ENCODE data around the gene FAM161B.

FAM161B gene

GRCh38 chr14:73888971-73889370 is 60.9 kb downstream of the FAM161B start:
- no peaks in the 10 kb centered on the region for H3K36me3 ChIP-seq (ENCODE audit: insufficient read depth)
- peaks cover 66% of the 10 kb centered on the region for H3K79me2 ChIP-seq (ENCODE audit: insufficient read depth, low read depth)
- peaks cover 11% of the 10 kb centered on the region for H3K4me1 ChIP-seq (ENCODE audit: low read depth, poor library complexity, severe bottlenecking)
- H3K4me3 ChIP-seq (IDR thresholded peaks at IDR 0.05; ENCODE audit: insufficient read depth, low read depth, low read length) = no peak overlapping the region
- no peak for TF ChIP-seq CTCF (conservative IDR thresholded peaks at IDR 0.05; ENCODE audit: low read depth, low read length)
- no peaks in the 10 kb centered on the region for H4K20me1 ChIP-seq (ENCODE audit: insufficient read depth)
- H3K27me3 ChIP-seq (ENCODE audit: insufficient read depth, low read depth) = no peaks in the 10 kb centered on the region
- H2AFZ ChIP-seq (ENCODE audit: low read depth) = no peak overlapping the region
- no peak overlapping the region for H3K4me2 ChIP-seq
- no peak overlapping the region for H3K9ac ChIP-seq
- no peak overlapping the region for H3K27ac ChIP-seq

DNA sequence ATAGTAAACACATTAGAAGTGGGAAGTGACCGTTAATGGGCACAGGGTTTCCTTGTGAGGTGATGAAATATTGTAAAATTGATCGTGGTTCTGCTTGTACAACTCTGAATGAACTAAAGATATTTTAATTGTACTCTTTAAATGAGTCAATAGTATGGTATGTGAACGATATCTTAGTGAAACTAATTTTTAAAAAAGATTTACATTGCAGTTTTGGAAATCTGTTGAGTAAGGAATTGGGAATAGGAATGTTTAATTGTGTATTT is 61.5 kb downstream of the FAM161B start:
- Histone ChIP-seq H3K4me2 (peak overlapping the region; percentile 52; the same call in 1 of the 2 replicates), H4K20me1 (ENCODE audit: insufficient read depth) (no peaks in the 10 kb centered on the region), H3K27me3 (ENCODE audit: insufficient read depth, low read depth) (no peaks in the 10 kb centered on the region), H3K27ac (no peak overlapping the region), H2AFZ (ENCODE audit: low read depth) (no peak overlapping the region), H3K4me1 (ENCODE audit: low read depth, poor library complexity, severe bottlenecking) (peaks cover 11% of the 10 kb centered on the region), H3K36me3 (ENCODE audit: insufficient read depth) (no peaks in the 10 kb centered on the region), H3K4me3 (IDR thresholded peaks at IDR 0.05; ENCODE audit: insufficient read depth, low read depth, low read length) (no peak overlapping the region), H3K79me2 (ENCODE audit: insufficient read depth, low read depth) (peaks cover 63% of the 10 kb centered on the region), H3K9ac (no peak overlapping the region)
- no peak for TF ChIP-seq CTCF (conservative IDR thresholded peaks at IDR 0.05; ENCODE audit: low read depth, low read length)

DNA sequence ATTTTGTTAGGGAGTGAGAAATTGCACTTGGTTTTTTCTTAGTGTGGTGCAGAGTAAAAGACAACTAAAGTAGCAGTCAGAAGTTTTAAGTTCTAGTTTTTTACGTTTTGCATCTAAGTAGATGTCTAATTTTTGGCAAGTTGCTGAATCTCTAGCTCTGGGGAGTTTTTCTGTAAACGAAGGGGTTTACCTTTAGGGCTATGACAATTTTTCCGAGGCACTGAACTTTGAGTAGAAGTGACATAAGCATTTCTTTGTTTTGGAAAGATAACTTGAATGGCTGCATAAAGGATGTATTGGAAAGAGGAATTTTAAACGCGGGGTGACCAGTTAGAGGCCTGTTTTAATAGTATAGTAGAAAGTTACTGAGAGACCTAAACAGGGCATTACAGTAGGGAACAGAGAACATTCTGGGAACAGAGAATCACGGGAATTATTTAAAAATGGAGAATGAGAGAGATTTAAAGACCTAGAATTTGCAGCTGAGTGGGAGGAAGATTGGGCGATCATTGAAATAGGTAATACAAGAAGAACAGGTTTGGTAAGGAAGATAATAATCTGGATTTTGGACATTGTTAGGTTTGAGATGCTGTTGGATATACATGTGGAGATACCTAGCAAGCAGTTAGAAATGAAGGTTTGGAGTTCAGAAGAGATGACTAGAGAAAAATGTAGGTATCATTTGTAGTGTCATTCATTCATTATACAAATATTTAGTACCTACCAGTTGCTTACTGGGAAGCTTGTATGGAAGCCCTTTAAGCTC is 62.0 kb downstream of the FAM161B start:
- H2AFZ ChIP-seq (ENCODE audit: low read depth) = no peak overlapping the region
- H3K27ac ChIP-seq = no peak overlapping the region
- peak overlapping the region; percentile 74; the same call in 1 of the 2 replicates for H3K9ac ChIP-seq
- H3K27me3 ChIP-seq (ENCODE audit: insufficient read depth, low read depth) = no peaks in the 10 kb centered on the region
- H3K36me3 ChIP-seq (ENCODE audit: insufficient read depth) = no peaks in the 10 kb centered on the region
- TF ChIP-seq CTCF (conservative IDR thresholded peaks at IDR 0.05; ENCODE audit: low read depth, low read length) = no peak
- H3K4me2 ChIP-seq = peak overlapping the region; percentile 52; the same call in 1 of the 2 replicates
- peaks cover 57% of the 10 kb centered on the region for H3K79me2 ChIP-seq (ENCODE audit: insufficient read depth, low read depth)
- no peaks in the 10 kb centered on the region for H4K20me1 ChIP-seq (ENCODE audit: insufficient read depth)
- no peak overlapping the region for H3K4me3 ChIP-seq (IDR thresholded peaks at IDR 0.05; ENCODE audit: insufficient read depth, low read depth, low read length)
- H3K4me1 ChIP-seq (ENCODE audit: low read depth, poor library complexity, severe bottlenecking) = peaks cover 11% of the 10 kb centered on the region

DNA sequence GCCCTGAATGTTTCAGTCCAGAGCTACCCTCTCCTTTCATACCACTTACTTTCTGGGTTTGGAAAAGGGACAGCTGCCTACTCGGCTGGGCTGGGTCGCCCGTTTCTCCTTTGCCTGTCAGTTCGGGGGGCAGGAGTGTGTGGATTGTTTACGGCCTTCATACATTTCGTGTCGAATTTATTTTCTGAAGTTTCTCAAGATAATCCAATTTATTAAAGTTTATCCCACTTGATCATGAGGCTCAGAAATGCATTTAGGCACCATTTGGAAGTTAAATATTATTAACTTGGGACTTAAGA is 62.6 kb downstream of the FAM161B start:
- no peaks in the 10 kb centered on the region for H3K27me3 ChIP-seq (ENCODE audit: insufficient read depth, low read depth)
- peak overlapping the region; percentile 74 for H3K9ac ChIP-seq
- peak overlapping the region; percentile 52; the same call in 1 of the 2 replicates for H3K4me2 ChIP-seq
- TF ChIP-seq CTCF (conservative IDR thresholded peaks at IDR 0.05; ENCODE audit: low read depth, low read length) = no peak
- H3K4me1 ChIP-seq (ENCODE audit: low read depth, poor library complexity, severe bottlenecking) = peaks cover 11% of the 10 kb centered on the region
- no peaks in the 10 kb centered on the region for H3K36me3 ChIP-seq (ENCODE audit: insufficient read depth)
- no peak overlapping the region for H3K4me3 ChIP-seq (IDR thresholded peaks at IDR 0.05; ENCODE audit: insufficient read depth, low read depth, low read length)
- H2AFZ ChIP-seq (ENCODE audit: low read depth) = peak overlapping the region; percentile 98; the same call in 1 of the 2 replicates
- peaks cover 57% of the 10 kb centered on the region for H3K79me2 ChIP-seq (ENCODE audit: insufficient read depth, low read depth)
- H3K27ac ChIP-seq = peak overlapping the region; percentile 53
- H4K20me1 ChIP-seq (ENCODE audit: insufficient read depth) = no peaks in the 10 kb centered on the region

Data from KMS-11 (cell line).